Effector memory CD8-positive, alpha-beta T cell (primary cell): ENCODE data around the gene CRB3.
A peak's percentile ranks its signal among the peaks of the same experiment; 100 is the strongest.
"Not testable (repeated sequence)": the region's sequence is repeated elsewhere in the genome, so short reads cannot be mapped to it uniquely, and the experiment has no call there.

Experiments
- ATAC-seq: fragments of 150-1000 bp; cut with Tn5 transposase; replicated peaks from 2 replicates; pipeline ENCODE4 v1.10.0; 2021; ENCODE audit warnings: mild to moderate bottlenecking, moderate library complexity
- DNase-seq, 3 experiments: peaks; one replicate each; pipeline ENCODE4 v3.0.0; 2021
- H3K27ac Mint-ChIP-seq, 2 donors: one replicate each; pipeline ENCODE4 v1.8.0; 2022; ENCODE audit warnings: mild to moderate bottlenecking in 2 of 2, mixed read lengths in 2 of 2, moderate library complexity in 2 of 2
- H3K27me3 Mint-ChIP-seq, 2 donors: one replicate each; pipeline ENCODE4 v1.8.0; 2022; ENCODE audit warnings: mixed read lengths in 2 of 2
- H3K36me3 Mint-ChIP-seq: one replicate; pipeline ENCODE4 v1.8.0; 2022; ENCODE audit warnings: mild to moderate bottlenecking, moderate library complexity, mixed read lengths; ENCODE audit not compliant: insufficient read depth
- H3K4me1 Mint-ChIP-seq, 2 donors: one replicate each; pipeline ENCODE4 v1.8.0; 2022; ENCODE audit warnings: low read depth in 2 of 2, mixed read lengths in 2 of 2
- H3K4me3 Mint-ChIP-seq, 2 donors: one replicate each; pipeline ENCODE4 v1.8.0; 2022; ENCODE audit warnings: mild to moderate bottlenecking in 2 of 2, mixed read lengths in 2 of 2, moderate library complexity in 2 of 2
- H3K9me3 Mint-ChIP-seq, 2 donors: one replicate each; pipeline ENCODE4 v1.8.0; 2022; ENCODE audit warnings: mixed read lengths in 2 of 2

CRB3 gene

GRCh38 chr19:6500837-6501739 lies 37.0 kb downstream of the CRB3 start:
- Mint-ChIP-seq H3K27me3 (peaks cover 0 to 18% of the 10 kb centered on the region in 2 donors), H3K4me3 (peak overlapping the region; percentile 89 to 93), H3K36me3 (peaks cover 6% of the 10 kb centered on the region), H3K4me1 (peaks cover 11 to 20% of the 10 kb centered on the region in 2 donors), H3K27ac (peak overlapping the region; percentile 26 to 75), H3K9me3 (no peaks in the 10 kb centered on the region)
- DNase-seq, result no peak
- no peak for ATAC-seq

GRCh38 chr19:6501740-6502648 lies 37.9 kb downstream of the CRB3 start, which contains the start of gene TUBB4A:
Gene TUBB4A (minus strand): TSS chr19:6502309. CDS start chr19:6502212, 97 bp downstream.
- Mint-ChIP-seq H3K4me1 (peaks cover 11 to 20% of the 10 kb centered on the region in 2 donors), H3K27me3 (peaks cover 0 to 18% of the 10 kb centered on the region in 2 donors), H3K4me3 (peak within 1 kb of the TSS; percentile 89 to 93), H3K27ac (peak within 1 kb of the TSS; percentile 26 to 75), H3K36me3 (peaks cover 6% of the 10 kb centered on the region), H3K9me3 (no peaks in the 10 kb centered on the region)
- peak; percentile 60 for ATAC-seq
- DNase-seq, result peak in 1 of 3 experiments; percentile 29

- ATAC-seq (no peak), DNase-seq (no peak)
- Mint-ChIP-seq H3K4me1 (peaks cover 11 to 16% of the 10 kb centered on the region in 2 donors), H3K9me3 (no peaks in the 10 kb centered on the region), H3K27ac (no peak overlapping the region), H3K4me3 (peak overlapping the region; percentile 89 to 93), H3K27me3 (peaks cover 0 to 18% of the 10 kb centered on the region in 2 donors), H3K36me3 (peaks cover 3% of the 10 kb centered on the region)
Measured at GRCh38 chr19:6503407-6504201, 39.5 kb downstream of the CRB3 start.

GRCh38 chr19:6508028-6508771 lies 44.1 kb downstream of the CRB3 start:
- DNase-seq, H3K4me1 Mint-ChIP-seq, H3K27me3 Mint-ChIP-seq, H3K9me3 Mint-ChIP-seq, H3K4me3 Mint-ChIP-seq, H3K27ac Mint-ChIP-seq, H3K36me3 Mint-ChIP-seq, ATAC-seq: not testable (repeated sequence)

- ATAC-seq (no peak), DNase-seq (no peak)
- Mint-ChIP-seq H3K36me3 (no peaks in the 10 kb centered on the region), H3K4me3 (no peak overlapping the region), H3K27me3 (no peaks in the 10 kb centered on the region), H3K4me1 (peaks cover 0 to 1% of the 10 kb centered on the region in 2 donors), H3K9me3 (no peaks in the 10 kb centered on the region), H3K27ac (no peak overlapping the region)
Measured at GRCh38 chr19:6509118-6509971, 45.3 kb downstream of the CRB3 start.

GRCh38 chr19:6510618-6511017 lies 46.5 kb downstream of the CRB3 start:
- H3K27ac Mint-ChIP-seq, result no peak overlapping the region
- no peaks in the 10 kb centered on the region for H3K36me3 Mint-ChIP-seq
- DNase-seq (no peak), ATAC-seq (no peak)
- no peak overlapping the region for H3K4me3 Mint-ChIP-seq
- no peaks in the 10 kb centered on the region for H3K9me3 Mint-ChIP-seq
- peaks cover 5% of the 10 kb centered on the region in 2 donors for H3K4me1 Mint-ChIP-seq
- no peaks in the 10 kb centered on the region for H3K27me3 Mint-ChIP-seq

GRCh38 chr19:6514089-6514488 lies 50.0 kb downstream of the CRB3 start:
- Mint-ChIP-seq H3K4me3 (no peak overlapping the region), H3K9me3 (no peaks in the 10 kb centered on the region), H3K27ac (no peak overlapping the region)

GRCh38 chr19:6514926-6515544 lies 51.0 kb downstream of the CRB3 start:
- DNase-seq, result no peak
- Mint-ChIP-seq H3K4me3 (peak overlapping the region; percentile 81 to 92), H3K27ac (peak overlapping the region; percentile 60 to 88), H3K9me3 (no peaks in the 10 kb centered on the region), H3K27me3 (no peaks in the 10 kb centered on the region), H3K4me1 (peaks cover 30 to 35% of the 10 kb centered on the region in 2 donors), H3K36me3 (peaks cover 3% of the 10 kb centered on the region)
- ATAC-seq, result no peak

More at GRCh38 chr19:6514089-6514488, 50.0 kb downstream of the CRB3 start:
- DNase-seq (no peak), ATAC-seq (no peak)
- no peaks in the 10 kb centered on the region for H3K27me3 Mint-ChIP-seq
- H3K4me1 Mint-ChIP-seq, result peaks cover 30 to 33% of the 10 kb centered on the region in 2 donors
- H3K36me3 Mint-ChIP-seq, result peaks cover 3% of the 10 kb centered on the region

GRCh38 chr19:6516018-6516658 lies 52.1 kb downstream of the CRB3 start:
- Mint-ChIP-seq H3K9me3 (no peaks in the 10 kb centered on the region), H3K27ac (peak overlapping the region; percentile 53 to 88), H3K4me3 (peak overlapping the region; percentile 81 to 92), H3K4me1 (peaks cover 32 to 35% of the 10 kb centered on the region in 2 donors), H3K27me3 (no peaks in the 10 kb centered on the region), H3K36me3 (peaks cover 5% of the 10 kb centered on the region)
- ATAC-seq (peak; percentile 55), DNase-seq (peak in 2 of 3 experiments; percentile 25 to 54)
